ENCODE data around the gene ZSCAN2.
"Not testable (repeated sequence)": the region's sequence is repeated elsewhere in the genome, so short reads cannot be mapped to it uniquely, and the experiment has no call there.

Gene ZSCAN2

DNA sequence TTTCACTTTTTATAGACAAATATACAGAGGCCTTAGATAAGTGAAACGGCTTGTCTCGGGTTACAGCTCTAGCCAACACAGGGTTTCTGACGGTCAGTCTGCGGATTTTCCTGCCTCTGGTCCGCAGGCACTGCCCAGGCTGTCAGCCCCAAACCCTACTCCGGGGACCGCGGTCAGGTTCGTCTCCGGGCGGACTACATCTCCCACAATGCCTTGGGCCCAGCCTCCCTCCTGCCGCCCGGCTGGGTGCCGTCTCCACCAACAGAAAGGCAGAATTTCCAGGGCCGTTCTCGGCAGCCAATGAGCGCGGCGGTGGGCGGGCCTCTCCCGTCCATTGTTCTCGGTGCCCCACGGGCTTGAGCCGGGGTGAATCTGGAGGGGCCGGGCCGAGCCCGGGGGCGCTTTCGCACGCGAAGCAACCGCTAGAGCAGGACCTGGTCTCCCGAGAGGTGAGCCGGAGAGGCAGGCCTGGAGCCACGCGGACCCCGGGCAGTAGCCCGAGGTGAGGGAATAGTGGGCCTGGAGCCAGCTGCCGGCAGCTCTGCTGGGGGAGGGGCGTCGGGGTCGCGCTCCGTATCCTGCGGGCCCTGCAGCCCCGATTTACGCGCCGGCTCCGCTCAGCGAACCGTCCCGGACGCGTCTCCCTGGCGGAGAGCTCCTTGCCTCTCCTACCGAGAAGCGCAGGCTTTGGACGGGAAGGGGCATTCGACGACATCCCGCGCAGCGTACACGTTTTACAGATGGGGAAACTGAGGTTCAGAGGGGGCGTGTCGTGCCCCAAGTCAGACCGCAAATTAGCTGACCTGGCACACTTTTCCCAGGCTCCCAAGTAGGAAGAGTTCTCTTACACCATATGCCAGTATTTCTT lies at the start of gene ZSCAN2:
Gene ZSCAN2 (plus strand): TSS at position 323 of the 868 bp plus-strand sequence. CDS start 2,919 bp downstream, outside the sequence.
- DNase-seq (ENCODE audit: low spot score) = peak; percentile 95

- not testable (repeated sequence) for DNase-seq (ENCODE audit: low spot score)
Observed at GRCh38 chr15:84551624-84552023, 49.2 kb upstream of the ZSCAN2 start.

DNA sequence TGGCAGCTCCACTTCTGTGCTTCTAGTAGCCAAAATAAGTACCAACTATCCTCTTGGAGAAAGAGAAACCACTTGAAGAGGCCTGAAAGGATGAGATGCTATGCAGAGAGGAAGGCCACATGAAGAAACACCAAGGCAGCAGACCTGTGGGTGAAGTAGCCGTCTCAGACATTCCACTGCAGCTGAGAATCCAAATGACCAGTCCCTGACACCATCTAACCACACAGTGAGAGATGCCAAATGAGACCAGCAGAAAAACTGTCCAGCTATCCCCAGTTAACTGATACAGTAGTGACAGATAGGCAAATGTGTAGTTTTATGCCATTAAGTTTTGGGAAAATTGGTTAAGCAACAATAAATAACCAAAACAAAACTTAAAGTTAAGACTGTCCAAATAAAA lies 47.9 kb upstream of the ZSCAN2 start:
- DNase-seq (ENCODE audit: low spot score) = no peak

GRCh38 chr15:84556690-84557089 lies 44.1 kb upstream of the ZSCAN2 start:
- DNase-seq (ENCODE audit: low spot score) = not testable (repeated sequence)

DNA sequence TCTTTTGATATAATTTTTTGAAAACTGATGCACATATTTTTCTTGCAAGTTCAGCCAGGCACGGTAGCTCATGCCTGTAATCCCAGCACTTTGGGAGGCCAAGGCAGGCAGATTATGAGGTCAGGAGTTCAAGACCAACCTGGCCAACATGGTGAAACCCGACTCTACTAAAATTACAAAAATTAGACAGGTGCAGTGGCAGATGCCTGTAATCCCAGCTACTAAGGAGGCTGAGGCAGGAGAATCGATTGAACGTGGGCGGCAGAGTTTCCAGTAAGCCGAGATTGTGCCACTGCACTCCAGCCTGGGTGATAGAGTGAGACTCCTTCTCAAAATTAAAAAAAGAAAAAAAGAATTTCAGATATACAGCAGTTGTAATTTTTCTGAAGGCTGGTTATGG lies 32.8 kb upstream of the ZSCAN2 start:
- not testable (repeated sequence) for DNase-seq (ENCODE audit: low spot score)

DNA sequence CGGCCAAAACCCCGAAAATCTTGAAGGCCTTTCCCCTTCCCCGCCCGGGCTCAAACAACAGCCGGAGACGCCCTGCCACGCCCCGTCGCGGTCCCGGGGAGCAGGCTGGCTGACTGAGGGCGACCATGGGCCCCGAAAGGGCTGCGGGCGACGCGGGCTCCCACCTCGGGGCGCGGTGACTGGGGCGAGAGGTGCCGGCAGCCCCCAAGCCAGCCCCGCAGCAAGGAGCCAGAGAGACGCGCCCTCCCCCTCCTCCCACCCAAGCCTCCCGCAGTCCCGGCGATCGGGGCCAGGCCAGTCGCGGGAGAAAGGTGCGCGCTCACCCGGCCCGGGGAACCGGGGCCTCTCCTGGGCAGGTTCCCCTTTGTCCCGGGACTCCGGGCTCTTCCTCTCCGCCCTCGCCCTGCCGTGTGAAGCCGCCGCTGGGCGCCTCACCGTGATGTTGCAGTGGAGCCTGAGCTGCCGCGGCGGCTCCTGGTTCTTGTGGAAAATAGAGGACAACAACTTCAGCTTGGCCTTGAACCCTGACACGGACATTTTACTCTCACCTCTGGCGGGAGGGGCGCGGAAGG lies 30.6 kb upstream of the ZSCAN2 start:
- DNase-seq (ENCODE audit: low spot score) = peak; percentile 41

GRCh38 chr15:84572231-84572630 lies 28.6 kb upstream of the ZSCAN2 start:
- DNase-seq (ENCODE audit: low spot score) = no peak

DNA sequence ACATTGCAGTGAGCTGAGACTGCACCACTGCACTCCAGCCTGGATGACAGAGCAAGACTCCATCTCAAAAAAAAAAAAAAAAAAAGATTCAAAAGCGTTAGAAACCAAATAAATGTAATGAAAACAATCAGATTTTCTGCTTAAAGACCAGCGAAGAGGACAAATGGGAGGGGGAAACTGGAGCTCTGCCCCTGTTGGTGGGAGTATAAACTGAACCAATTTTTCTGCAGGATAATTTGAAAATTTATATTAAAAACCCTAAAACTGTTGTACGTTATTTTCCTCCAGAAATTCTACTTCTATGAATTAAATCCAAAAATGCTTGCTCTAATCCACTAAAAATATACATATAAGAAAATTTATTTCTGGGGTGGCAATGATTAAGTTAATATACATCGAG lies 25.3 kb upstream of the ZSCAN2 start:
- no peak for DNase-seq (ENCODE audit: low spot score)

DNA sequence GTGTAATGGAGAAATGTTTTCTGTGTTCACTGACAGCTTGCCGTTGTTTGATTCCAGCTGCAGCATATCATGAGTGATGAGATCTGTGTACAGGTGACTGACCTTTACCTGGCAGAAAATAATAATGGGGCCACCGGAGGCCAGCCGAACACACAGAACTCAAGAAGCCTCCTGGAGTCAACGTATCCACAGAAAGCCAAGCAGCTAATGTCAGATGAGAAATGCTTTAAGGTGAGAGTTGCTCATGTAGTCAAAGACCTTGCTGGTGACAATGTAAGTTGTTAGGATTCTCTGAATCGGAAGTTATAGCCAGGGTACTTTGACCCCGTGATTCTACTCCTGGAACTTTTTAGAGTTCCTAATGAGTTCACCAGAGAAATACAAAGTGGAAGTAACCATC lies 22.9 kb upstream of the ZSCAN2 start:
- not testable (repeated sequence) for DNase-seq (ENCODE audit: low spot score)

GRCh38 chr15:84579261-84579721 lies 21.5 kb upstream of the ZSCAN2 start:
- not testable (repeated sequence) for DNase-seq (ENCODE audit: low spot score)

DNA sequence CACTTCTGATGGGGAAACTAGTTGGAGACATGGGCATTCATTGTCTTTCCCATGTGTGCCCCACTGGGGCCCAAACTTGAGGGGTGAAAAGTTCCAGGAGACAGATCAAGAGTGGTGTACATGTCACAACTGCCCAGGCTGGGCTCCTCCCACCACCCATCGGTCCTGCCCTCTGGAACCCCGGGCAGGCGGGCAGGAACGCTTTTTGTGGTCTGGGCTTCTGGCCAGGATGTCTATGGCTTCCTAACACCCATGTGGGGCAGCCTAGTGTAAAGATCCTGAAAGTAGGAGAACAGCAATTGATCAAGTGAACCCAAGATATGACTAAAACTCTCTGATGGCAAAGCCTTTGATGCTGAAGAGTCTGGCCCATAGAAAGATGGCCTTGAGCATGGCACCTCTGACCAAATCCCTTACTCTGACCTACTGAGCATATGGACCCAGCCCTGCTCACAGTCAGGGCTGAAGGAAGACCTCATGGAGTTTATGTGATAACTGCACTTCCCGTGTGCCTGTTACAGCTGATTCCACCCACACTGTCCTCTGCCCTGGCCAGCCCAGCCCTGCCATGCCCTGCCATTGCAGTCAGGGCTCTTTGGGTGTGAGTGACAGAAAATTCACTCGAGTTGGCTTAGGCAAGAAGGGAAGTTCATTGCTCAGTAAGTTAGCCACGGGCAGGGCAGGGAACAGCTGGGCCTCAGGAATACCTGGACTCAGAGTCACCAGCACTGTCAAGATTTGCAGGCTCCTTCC lies 19.0 kb upstream of the ZSCAN2 start:
- not testable (repeated sequence) for DNase-seq (ENCODE audit: low spot score)

DNA sequence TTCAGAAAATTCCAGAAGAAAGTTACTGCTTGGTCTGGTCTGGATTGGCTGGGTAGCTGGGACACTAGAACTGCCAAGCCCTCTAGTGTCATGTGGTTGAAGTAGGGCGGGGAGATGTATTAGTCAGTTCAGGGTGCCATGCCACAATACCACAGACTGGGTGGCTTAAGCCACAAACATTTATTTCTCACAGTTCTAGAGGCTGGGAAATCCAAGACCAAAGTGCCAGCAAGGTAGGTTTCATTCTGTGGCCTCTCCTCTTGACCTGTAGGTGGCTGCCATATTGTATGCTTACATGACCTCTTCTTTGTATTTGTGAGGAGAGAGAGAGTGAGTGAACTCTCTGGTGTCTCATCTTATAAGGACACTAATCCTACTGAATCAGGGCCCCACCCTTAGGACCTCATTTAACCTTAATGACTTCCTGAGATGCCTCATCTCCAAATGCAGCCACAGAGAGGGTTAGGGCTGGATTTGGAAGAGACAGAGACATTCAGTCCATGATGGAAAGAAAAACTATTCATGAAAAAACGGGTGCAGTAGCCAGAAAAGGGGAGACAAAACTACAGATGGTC lies 18.1 kb upstream of the ZSCAN2 start:
- no peak for DNase-seq (ENCODE audit: low spot score)

GRCh38 chr15:84583921-84584320 lies 16.9 kb upstream of the ZSCAN2 start:
- DNase-seq (ENCODE audit: low spot score) = not testable (repeated sequence)

- no peak for DNase-seq (ENCODE audit: low spot score)
Observed at GRCh38 chr15:84586696-84587095, 14.1 kb upstream of the ZSCAN2 start.

- DNase-seq (ENCODE audit: low spot score) = peak; percentile 96
Observed at GRCh38 chr15:84588053-84588874, 12.5 kb upstream of the ZSCAN2 start.

DNA sequence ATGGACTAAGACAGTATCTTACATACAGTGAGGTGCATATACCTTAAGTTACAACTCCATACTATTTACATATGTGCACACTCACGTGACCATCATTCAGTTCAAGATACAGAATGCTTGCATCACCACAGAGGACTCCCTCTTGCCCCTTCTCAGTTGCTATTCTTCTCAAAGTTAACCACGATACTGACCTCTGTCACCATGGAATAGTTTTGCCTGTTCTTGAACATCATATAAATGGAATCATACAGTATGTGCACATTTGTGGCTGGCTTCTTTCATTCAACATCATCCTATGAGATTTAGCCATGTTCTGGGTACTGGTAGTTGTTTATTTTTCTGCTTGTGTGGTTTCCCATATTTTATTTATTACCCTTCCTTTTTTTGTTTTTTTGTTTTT lies 10.4 kb upstream of the ZSCAN2 start:
- no peak for DNase-seq (ENCODE audit: low spot score)

DNA sequence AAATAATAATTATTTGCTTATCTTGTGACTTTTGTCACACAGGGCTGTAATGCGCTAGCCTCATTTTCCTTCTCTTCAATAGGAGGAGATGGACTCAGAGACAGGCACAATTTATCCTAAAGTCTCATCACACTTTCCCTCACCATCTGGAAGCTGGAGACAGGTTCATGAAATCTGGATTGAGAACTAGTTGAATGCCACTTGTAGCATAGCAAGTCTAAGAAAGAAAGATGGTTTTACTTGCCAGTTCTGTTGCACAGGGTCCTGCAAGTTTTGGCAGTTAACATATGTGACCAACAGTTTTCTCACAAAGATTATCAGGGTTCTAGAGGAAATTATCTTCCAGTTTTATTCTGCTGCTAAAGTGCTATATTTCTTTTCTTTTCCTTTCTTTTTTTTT lies 9.0 kb upstream of the ZSCAN2 start:
- no peak for DNase-seq (ENCODE audit: low spot score)

DNA sequence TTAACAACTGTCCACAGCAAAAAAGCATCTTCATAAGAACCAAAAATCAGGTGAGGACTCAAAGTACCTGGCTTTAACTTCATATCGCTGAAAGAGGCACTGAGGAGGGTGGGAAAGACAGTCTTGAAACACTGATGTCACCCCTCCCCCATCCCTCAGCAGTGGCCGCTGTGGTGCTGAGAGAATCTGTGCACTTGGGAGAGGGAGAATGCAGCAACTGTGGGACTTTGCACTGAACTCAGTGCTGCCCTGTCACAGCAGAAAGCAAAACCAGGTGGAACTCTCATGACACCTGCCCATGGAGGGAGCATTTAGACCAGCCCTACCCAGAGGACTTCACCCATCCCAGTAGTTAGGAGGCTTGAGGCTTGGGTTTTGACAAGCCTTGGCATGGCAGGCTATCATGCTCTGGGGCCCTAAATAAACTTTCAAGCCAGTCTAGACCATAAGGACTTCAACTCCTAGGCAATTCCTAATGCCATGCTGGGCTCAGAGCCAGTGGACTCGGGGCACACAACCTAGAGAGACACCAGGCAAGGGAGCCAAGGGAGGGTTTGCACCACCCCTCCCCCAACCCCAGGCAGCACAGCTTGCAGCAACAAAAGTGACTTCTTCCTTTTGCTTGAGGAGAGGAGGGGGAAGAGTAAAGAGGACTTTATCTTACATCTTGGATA lies 6.1 kb upstream of the ZSCAN2 start:
- DNase-seq (ENCODE audit: low spot score) = no peak

GRCh38 chr15:84595660-84596059 lies 5.1 kb upstream of the ZSCAN2 start:
- DNase-seq (ENCODE audit: low spot score) = no peak

DNA sequence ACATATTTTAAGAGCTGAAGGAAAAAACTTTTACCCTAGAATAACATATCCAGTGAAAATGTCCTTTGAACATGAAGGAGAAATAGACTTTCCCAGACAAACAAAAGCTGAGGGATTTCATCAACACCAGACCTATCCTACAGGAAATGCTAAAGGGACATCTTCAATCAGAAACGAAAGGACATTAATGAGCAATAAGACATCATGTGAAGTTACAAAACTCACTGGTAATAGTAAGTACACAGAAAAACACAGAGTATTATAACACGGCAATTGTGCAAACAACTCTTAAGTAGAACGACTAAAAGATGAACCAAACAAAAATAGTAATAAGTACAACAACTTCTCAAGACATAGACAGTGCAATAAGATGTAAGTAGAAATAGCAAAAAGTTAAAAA lies 3.5 kb upstream of the ZSCAN2 start:
- no peak for DNase-seq (ENCODE audit: low spot score)

DNA sequence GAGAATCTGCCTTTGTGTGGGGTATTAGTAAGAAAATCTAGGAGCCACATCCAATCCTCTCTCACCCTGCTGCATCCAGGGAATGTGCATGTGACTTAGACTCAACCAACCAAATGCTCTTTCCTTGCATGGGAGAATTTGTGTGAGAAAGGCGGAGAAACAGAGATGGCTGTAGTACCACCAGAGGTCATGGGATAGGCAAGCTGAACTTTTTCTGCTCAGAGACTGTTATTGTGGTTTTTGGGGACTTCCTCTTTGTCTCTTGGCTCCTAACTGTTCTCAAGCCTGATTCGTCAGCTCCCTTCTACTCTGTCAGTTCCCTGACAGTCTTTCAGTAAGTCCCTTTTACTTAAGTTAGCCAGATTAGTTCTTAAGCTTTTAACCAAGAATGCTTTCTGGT lies 2.6 kb upstream of the ZSCAN2 start:
- no peak for DNase-seq (ENCODE audit: low spot score)
